B cell (primary cell): ENCODE measurements around the gene TIMP2. TPM values are rescaled to one million over a fixed set of nuclear protein-coding genes. Genes with fewer than 3 reads are reported as not detected.
A peak's percentile ranks its signal among the peaks of the same experiment; 100 is the strongest.

Experiments used
- ATAC-seq: fragments of 200-7000 bp; cut with Tn5 transposase; one replicate; pipeline ENCODE4 v1.10.0; 2021; ENCODE audit warnings: low read depth, mild to moderate bottlenecking, moderate number of reproducible peaks, moderate library complexity
- CTCF ChIA-PET: fragments of 350-600 bp; sonication (Branson Sonifier 250); formaldehyde crosslinking; loops from one replicate; lab custom pipeline; 2021; ENCODE audit warnings: antibody characterized with exemption, inconsistent platforms; lab: Charles Lee
- POLR2A ChIA-PET: fragments of 350-600 bp; sonication (Branson Sonifier 250); formaldehyde crosslinking; loops from one replicate; lab custom pipeline; 2021; ENCODE audit warnings: antibody characterized with exemption; lab: Charles Lee
- DNase-seq: peaks from one replicate; pipeline ENCODE4 v3.0.0; 2013
- H2AFZ ChIP-seq: 2 replicates; pipeline ENCODE4 v1.6.1; 2012; ENCODE audit warnings: mild to moderate bottlenecking, low read depth, low read length; ENCODE audit not compliant: insufficient read depth, poor library complexity, severe bottlenecking
- H3K27ac ChIP-seq, 2 donors: 1 replicate in 1 of 2; 2 replicates in 1 of 2; pipeline ENCODE4 v1.5.1; 2012 to 2013; ENCODE audit warnings: low read length in 2 of 2, mild to moderate bottlenecking in 2 of 2, moderate library complexity in 1 of 2
- H3K27me3 ChIP-seq, 4 experiments: fragments of 200-600 bp in 1 of 4; sonication (generic) in 1 of 4; replicated peaks in 1 of 4; 1 replicate in 2 of 4; 2 replicates in 2 of 4; pipeline versions ENCODE4 v1.6.1 to v1.7.0; 2013 to 2016; ENCODE audit warnings: low read length in 3 of 4, mild to moderate bottlenecking in 2 of 4, mixed read lengths in 1 of 4, moderate library complexity in 1 of 4; ENCODE audit not compliant: insufficient read depth in 4 of 4, control insufficient read depth in 3 of 4; ENCODE audit errors: control extremely low read depth in 1 of 4
- H3K36me3 ChIP-seq, 2 experiments: replicated peaks in 1 of 2; 1 replicate in 1 of 2; 2 replicates in 1 of 2; pipeline versions ENCODE4 v1.6.1 to v1.7.1; 2013; ENCODE audit warnings: low read length in 1 of 2; ENCODE audit not compliant: insufficient read depth in 2 of 2, control insufficient read depth in 1 of 2; ENCODE audit errors: control extremely low read depth in 1 of 2, extremely low read depth in 1 of 2
- H3K4me1 ChIP-seq, 2 donors: fragments of 200-600 bp in 1 of 2; sonication (generic) in 1 of 2; 1 replicate in 1 of 2; 2 replicates in 1 of 2; pipeline versions ENCODE4 v1.5.1 to v1.6.1; 2013 to 2017; ENCODE audit warnings: low read length in 2 of 2; ENCODE audit not compliant: control insufficient read depth in 2 of 2, insufficient read depth in 2 of 2
- H3K4me2 ChIP-seq: replicated peaks from 2 replicates; pipeline ENCODE3; 2012; ENCODE audit warnings: mild to moderate bottlenecking, low read depth, low read length; ENCODE audit not compliant: poor library complexity, severe bottlenecking
- H3K4me3 ChIP-seq, 5 experiments: fragments of 200-600 bp in 1 of 5; sonication (generic) in 1 of 5; 1 replicate in 3 of 5; 2 replicates in 2 of 5; pipeline versions ENCODE4 v1.5.1 to v1.7.0; 2011 to 2016; ENCODE audit warnings: low read length in 4 of 5, mild to moderate bottlenecking in 4 of 5, low read depth in 2 of 5, control low read depth in 1 of 5, moderate library complexity in 1 of 5; ENCODE audit not compliant: insufficient read depth in 1 of 5; ENCODE audit errors: control extremely low read depth in 1 of 5, extremely low read depth in 1 of 5
- H3K79me2 ChIP-seq: fragments of 200-600 bp; sonication (generic); one replicate; pipeline ENCODE4 v1.6.0; 2016; ENCODE audit warnings: low read length; ENCODE audit not compliant: control insufficient read depth, insufficient read depth
- H3K9ac ChIP-seq: fragments of 200-600 bp; sonication (generic); 2 replicates; pipeline ENCODE4 v1.6.1; 2017; ENCODE audit warnings: mild to moderate bottlenecking, low read length, moderate library complexity
- H3K9me3 ChIP-seq, 3 donors: one replicate each; pipeline versions ENCODE4 v1.6.1 to v1.7.1; 2013; ENCODE audit warnings: low read length in 2 of 3; ENCODE audit not compliant: control insufficient read depth in 2 of 3, insufficient read depth in 1 of 3; ENCODE audit errors: control extremely low read depth in 1 of 3
- H4K20me1 ChIP-seq: 2 replicates; pipeline ENCODE4 v1.6.0; 2012; ENCODE audit warnings: mild to moderate bottlenecking, low read length; ENCODE audit not compliant: insufficient read depth, control insufficient read depth, poor library complexity, severe bottlenecking
- H3K27ac Mint-ChIP-seq: one replicate; pipeline ENCODE4 v1.8.0; 2021; ENCODE audit warnings: mixed read lengths
- H3K27me3 Mint-ChIP-seq: one replicate; pipeline ENCODE4 v1.8.0; 2021; ENCODE audit warnings: mixed read lengths
- H3K4me1 Mint-ChIP-seq: one replicate; pipeline ENCODE4 v1.8.0; 2021; ENCODE audit warnings: mixed read lengths
- H3K4me3 Mint-ChIP-seq: one replicate; pipeline ENCODE4 v1.8.0; 2021; ENCODE audit warnings: mixed read lengths
- H3K9me3 Mint-ChIP-seq: one replicate; pipeline ENCODE4 v1.8.0; 2022; ENCODE audit warnings: mixed read lengths; ENCODE audit not compliant: insufficient read depth
- EZH2 ChIP-seq: IDR thresholded peaks from 2 replicates; pipeline ENCODE4 v1.6.1; 2012; ENCODE audit warnings: borderline replicate concordance, low read depth, mild to moderate bottlenecking, moderate library complexity, low read length; ENCODE audit not compliant: insufficient read depth, poor library complexity, severe bottlenecking
- WGBS: methylation state at CpG from one replicate; pipeline ENCODE4 v1.1.5; 2013; ENCODE audit warnings: missing lambda C conversion rate; ENCODE audit not compliant: insufficient coverage; 5-methylcytosine and 5-hydroxymethylcytosine counted together
- intact Hi-C: fragments of 100-400 bp; cut with micrococcal nuclease; formaldehyde crosslinking; loops from one replicate; pipeline ENCODE4 v1.10.0; 2022
- polyA plus RNA-seq: library from polyadenylated mRNA; depleted of rRNA; stranded (reverse); fragments of >200 nt; gene quantifications from 2 replicates; pipeline ENCODE4 v1.2.3, GENCODE V29; 2012
- total RNA-seq, 2 donors: library from RNA; stranded (reverse); fragments of 120-200 nt in 1 of 2; gene quantifications; 1 replicate in 1 of 2; 2 replicates in 1 of 2; pipeline versions ENCODE4 v1.2.3 to v1.2.4, GENCODE V29; 2013 to 2022
- TF ChIP-seq, protein P1 (sequence below): fragments of 200-600 bp; IDR thresholded peaks from one replicate; pipeline ENCODE4 v1.8.0; 2022; ENCODE audit warnings: antibody characterized with exemption, mild to moderate bottlenecking

TIMP2 gene
- total and polyA plus RNA-seq, 2 donors (not counting 1 experiment from before 2014, with no cell fraction given): 4.8 to 10.0 TPM

DNA sequence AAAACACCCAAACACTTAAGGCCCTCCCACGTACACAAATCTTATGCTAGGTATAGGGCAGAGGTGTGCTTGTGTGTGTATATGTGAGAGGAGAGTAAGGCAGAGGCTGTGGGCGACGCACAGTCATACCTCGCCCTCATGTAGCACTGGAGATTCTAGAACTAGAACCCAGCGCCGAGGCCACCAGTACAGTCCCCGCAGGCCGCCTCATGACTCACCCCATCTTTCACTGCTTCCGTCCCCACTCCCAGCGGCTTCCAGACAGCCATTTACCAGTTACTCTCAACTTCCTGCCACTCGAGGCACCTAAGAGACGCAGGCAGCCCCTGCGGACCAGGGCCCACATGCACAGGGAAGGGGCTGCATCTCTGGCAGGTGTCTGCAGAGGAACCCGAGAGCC, 119.9 kb downstream of the TIMP2 start:
- H3K27me3 ChIP-seq: no peaks in the 10 kb centered on the region
- no peak for DNase-seq
- H3K4me3 ChIP-seq: no peak overlapping the region
- peaks cover 19% of the 10 kb centered on the region in 2 donors for H3K4me1 ChIP-seq
- H3K9me3 ChIP-seq: no peaks in the 10 kb centered on the region
- Mint-ChIP-seq H3K4me1 (peaks cover 18% of the 10 kb centered on the region), H3K27me3 (no peaks in the 10 kb centered on the region), H3K27ac (no peak overlapping the region), H3K4me3 (no peak overlapping the region), H3K9me3 (no peaks in the 10 kb centered on the region)
- no peak overlapping the region for H3K4me2 ChIP-seq
- peaks cover 36% of the 10 kb centered on the region for H3K79me2 ChIP-seq
- ATAC-seq: no peak
- H3K36me3 ChIP-seq: peaks cover 0 to 67% of the 10 kb centered on the region in 2 experiments
- ChIA-PET POLR2A (no interaction called here), CTCF (interaction anchor here (1.4 kb wide), 1 partner anchor 308 kb away, joined by 3 read pairs; no protein-coding TSS in a partner anchor)
- TF ChIP-seq, protein P1, sequence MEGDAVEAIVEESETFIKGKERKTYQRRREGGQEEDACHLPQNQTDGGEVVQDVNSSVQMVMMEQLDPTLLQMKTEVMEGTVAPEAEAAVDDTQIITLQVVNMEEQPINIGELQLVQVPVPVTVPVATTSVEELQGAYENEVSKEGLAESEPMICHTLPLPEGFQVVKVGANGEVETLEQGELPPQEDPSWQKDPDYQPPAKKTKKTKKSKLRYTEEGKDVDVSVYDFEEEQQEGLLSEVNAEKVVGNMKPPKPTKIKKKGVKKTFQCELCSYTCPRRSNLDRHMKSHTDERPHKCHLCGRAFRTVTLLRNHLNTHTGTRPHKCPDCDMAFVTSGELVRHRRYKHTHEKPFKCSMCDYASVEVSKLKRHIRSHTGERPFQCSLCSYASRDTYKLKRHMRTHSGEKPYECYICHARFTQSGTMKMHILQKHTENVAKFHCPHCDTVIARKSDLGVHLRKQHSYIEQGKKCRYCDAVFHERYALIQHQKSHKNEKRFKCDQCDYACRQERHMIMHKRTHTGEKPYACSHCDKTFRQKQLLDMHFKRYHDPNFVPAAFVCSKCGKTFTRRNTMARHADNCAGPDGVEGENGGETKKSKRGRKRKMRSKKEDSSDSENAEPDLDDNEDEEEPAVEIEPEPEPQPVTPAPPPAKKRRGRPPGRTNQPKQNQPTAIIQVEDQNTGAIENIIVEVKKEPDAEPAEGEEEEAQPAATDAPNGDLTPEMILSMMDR: no peak
- no peak for TF ChIP-seq EZH2
- intact Hi-C loops: no loop called here
- H3K9ac ChIP-seq: no peak overlapping the region
- no peak overlapping the region for H2AFZ ChIP-seq
- H3K27ac ChIP-seq: peak overlapping the region in 1 of 2 donors; percentile 81
- peaks cover 23% of the 10 kb centered on the region for H4K20me1 ChIP-seq
- WGBS: 88% methylated on average over 13 of the region's 14 CpGs

GRCh38 chr17:78804777-78805176, 120.4 kb downstream of the TIMP2 start:
- ChIA-PET CTCF (interaction anchor here (0.6 to 1.4 kb wide), 2 partner anchors 58 to 308 kb away, joined by 3 to 4 read pairs; no protein-coding TSS in a partner anchor), POLR2A (interaction anchor here (0.7 kb wide), 1 partner anchor 956 kb away, joined by 7 read pairs; no protein-coding TSS in a partner anchor)
- no peak overlapping the region for H3K27ac ChIP-seq
- H3K4me2 ChIP-seq: no peak overlapping the region
- 83% methylated on average over 10 of the region's 11 CpGs for WGBS
- no peak overlapping the region for H3K9ac ChIP-seq
- no peak for TF ChIP-seq EZH2
- TF ChIP-seq, protein P1: no peak
- peaks cover 23% of the 10 kb centered on the region for H4K20me1 ChIP-seq
- ATAC-seq (no peak), DNase-seq (no peak)
- no peaks in the 10 kb centered on the region for H3K27me3 ChIP-seq
- no peaks in the 10 kb centered on the region for H3K9me3 ChIP-seq
- H2AFZ ChIP-seq: no peak overlapping the region
- H3K4me1 ChIP-seq: peaks cover 19% of the 10 kb centered on the region in 2 donors
- H3K27me3 Mint-ChIP-seq: no peaks in the 10 kb centered on the region
- peaks cover 0 to 64% of the 10 kb centered on the region in 2 experiments for H3K36me3 ChIP-seq
- H3K4me3 ChIP-seq: no peak overlapping the region
- peaks cover 38% of the 10 kb centered on the region for H3K79me2 ChIP-seq
- intact Hi-C loops: no loop called here
- peaks cover 18% of the 10 kb centered on the region for H3K4me1 Mint-ChIP-seq
- H3K4me3 Mint-ChIP-seq: no peak overlapping the region
- H3K27ac Mint-ChIP-seq: no peak overlapping the region
- H3K9me3 Mint-ChIP-seq: no peaks in the 10 kb centered on the region
